Tibial artery (tissue), 4 donors: Measurements from ENCODE around the gene YBX3.

Source experiments
- DNase-seq, 2 donors: peaks; one replicate each; pipeline ENCODE4 v3.0.0-alpha.2; 2019
- H3K27ac ChIP-seq, 2 donors: fragments of 200-600 bp; sonication (generic) in 1 of 2; 1 replicate in 1 of 2; 2 replicates in 1 of 2; pipeline ENCODE4 v1.5.1; 2018 to 2019; ENCODE audit warnings: mild to moderate bottlenecking in 1 of 2
- H3K27me3 ChIP-seq, 2 donors: fragments of 200-600 bp; sonication (generic) in 1 of 2; one replicate each; pipeline versions ENCODE4 v1.5.1 to v1.6.0; 2016 to 2019
- H3K36me3 ChIP-seq, 3 donors: fragments of 200-600 bp; sonication (generic) in 2 of 3; one replicate each; pipeline ENCODE4 v1.5.1; 2016 to 2019; ENCODE audit warnings: mild to moderate bottlenecking in 2 of 3
- H3K4me1 ChIP-seq, 4 donors: fragments of 200-600 bp; sonication (generic) in 2 of 4; 1 replicate in 3 of 4; 2 replicates in 1 of 4; pipeline ENCODE4 v1.5.1; 2016 to 2019
- H3K4me3 ChIP-seq, 2 donors: fragments of 200-600 bp; sonication (generic) in 1 of 2; 1 replicate in 1 of 2; 2 replicates in 1 of 2; pipeline ENCODE4 v1.5.1; 2018 to 2019; ENCODE audit warnings: mild to moderate bottlenecking in 2 of 2
- H3K9me3 ChIP-seq, 3 donors: fragments of 200-600 bp; sonication (generic) in 1 of 3; one replicate each; pipeline ENCODE4 v1.5.1; 2016 to 2019
- CTCF ChIP-seq, 2 experiments: fragments of 200-600 bp in 1 of 2; fragments of 450-650 bp in 1 of 2; IDR thresholded peaks; one replicate each; pipeline ENCODE4 v1.5.1; 2017 to 2019; ENCODE audit warnings: antibody characterized with exemption in 2 of 2, mild to moderate bottlenecking in 1 of 2, moderate library complexity in 1 of 2
- intact Hi-C: fragments of 100-400 bp; cut with DNase I; formaldehyde crosslinking; loops from one replicate; pipeline ENCODE4 v1.15.0; 2023; ENCODE audit warnings: low total_unique reads

Gene YBX3

GRCh38 chr12:10717410-10717809 is 5.7 kb downstream of the YBX3 start:
- H3K4me3 ChIP-seq = no peak overlapping the region
- intact Hi-C loops = no loop called here
- peaks cover 34 to 36% (median 34%) of the 10 kb centered on the region in 3 donors for H3K36me3 ChIP-seq
- peak overlapping the region; percentile 60 to 97 for H3K27ac ChIP-seq
- no peak for DNase-seq
- TF ChIP-seq CTCF (IDR thresholded peaks at IDR 0.05) = no peak
- no peaks in the 10 kb centered on the region for H3K9me3 ChIP-seq
- peaks cover 0 to 58% (median 39%) of the 10 kb centered on the region in 4 donors for H3K4me1 ChIP-seq
- H3K27me3 ChIP-seq = no peaks in the 10 kb centered on the region

- H3K36me3 ChIP-seq = peaks cover 40 to 42% (median 40%) of the 10 kb centered on the region in 3 donors
- H3K4me1 ChIP-seq = peaks cover 0 to 58% (median 39%) of the 10 kb centered on the region in 4 donors
- peak; percentile 92 to 93 for DNase-seq
- H3K27me3 ChIP-seq = no peaks in the 10 kb centered on the region
- H3K27ac ChIP-seq = peak overlapping the region; percentile 60 to 97
- H3K4me3 ChIP-seq = no peak overlapping the region
- intact Hi-C loops = no loop called here
- H3K9me3 ChIP-seq = no peaks in the 10 kb centered on the region
- TF ChIP-seq CTCF (IDR thresholded peaks at IDR 0.05) = no peak
These were observed 6.3 kb downstream of the YBX3 start for GRCh38 chr12:10716704-10717315.

GRCh38 chr12:10716277-10716676 is 6.8 kb downstream of the YBX3 start:
- H3K4me1 ChIP-seq = peaks cover 0 to 55% (median 39%) of the 10 kb centered on the region in 4 donors
- intact Hi-C loops = no loop called here

GRCh38 chr12:10715491-10715890 is 7.6 kb downstream of the YBX3 start:
- H3K4me3 ChIP-seq = no peak overlapping the region
- intact Hi-C loops = no loop called here
- H3K27ac ChIP-seq = peak overlapping the region; percentile 14 to 60
- H3K27me3 ChIP-seq = no peaks in the 10 kb centered on the region
- H3K4me1 ChIP-seq = peaks cover 0 to 47% (median 36%) of the 10 kb centered on the region in 4 donors
- H3K9me3 ChIP-seq = no peaks in the 10 kb centered on the region
- no peak for TF ChIP-seq CTCF (IDR thresholded peaks at IDR 0.05)
- H3K36me3 ChIP-seq = peaks cover 47 to 54% (median 51%) of the 10 kb centered on the region in 3 donors
- DNase-seq = no peak

More at GRCh38 chr12:10716277-10716676, 6.8 kb downstream of the YBX3 start:
- Histone ChIP-seq H3K27ac (peak overlapping the region; percentile 60 to 97), H3K36me3 (peaks cover 45 to 47% (median 45%) of the 10 kb centered on the region in 3 donors), H3K27me3 (no peaks in the 10 kb centered on the region), H3K4me3 (no peak overlapping the region), H3K9me3 (no peaks in the 10 kb centered on the region)
- no peak for DNase-seq
- TF ChIP-seq CTCF (IDR thresholded peaks at IDR 0.05) = no peak

- Histone ChIP-seq H3K27me3 (no peaks in the 10 kb centered on the region), H3K36me3 (peaks cover 69 to 84% (median 79%) of the 10 kb centered on the region in 3 donors), H3K4me3 (no peak overlapping the region), H3K4me1 (peaks cover 0 to 29% (median 13%) of the 10 kb centered on the region in 4 donors), H3K27ac (no peak overlapping the region), H3K9me3 (no peaks in the 10 kb centered on the region)
- no peak for DNase-seq
- intact Hi-C loops = no loop called here
- no peak for TF ChIP-seq CTCF (IDR thresholded peaks at IDR 0.05)
These were observed 13.3 kb downstream of the YBX3 start for GRCh38 chr12:10709808-10710207.
